ENCODE data around the gene NTHL1.

Gene NTHL1

DNA sequence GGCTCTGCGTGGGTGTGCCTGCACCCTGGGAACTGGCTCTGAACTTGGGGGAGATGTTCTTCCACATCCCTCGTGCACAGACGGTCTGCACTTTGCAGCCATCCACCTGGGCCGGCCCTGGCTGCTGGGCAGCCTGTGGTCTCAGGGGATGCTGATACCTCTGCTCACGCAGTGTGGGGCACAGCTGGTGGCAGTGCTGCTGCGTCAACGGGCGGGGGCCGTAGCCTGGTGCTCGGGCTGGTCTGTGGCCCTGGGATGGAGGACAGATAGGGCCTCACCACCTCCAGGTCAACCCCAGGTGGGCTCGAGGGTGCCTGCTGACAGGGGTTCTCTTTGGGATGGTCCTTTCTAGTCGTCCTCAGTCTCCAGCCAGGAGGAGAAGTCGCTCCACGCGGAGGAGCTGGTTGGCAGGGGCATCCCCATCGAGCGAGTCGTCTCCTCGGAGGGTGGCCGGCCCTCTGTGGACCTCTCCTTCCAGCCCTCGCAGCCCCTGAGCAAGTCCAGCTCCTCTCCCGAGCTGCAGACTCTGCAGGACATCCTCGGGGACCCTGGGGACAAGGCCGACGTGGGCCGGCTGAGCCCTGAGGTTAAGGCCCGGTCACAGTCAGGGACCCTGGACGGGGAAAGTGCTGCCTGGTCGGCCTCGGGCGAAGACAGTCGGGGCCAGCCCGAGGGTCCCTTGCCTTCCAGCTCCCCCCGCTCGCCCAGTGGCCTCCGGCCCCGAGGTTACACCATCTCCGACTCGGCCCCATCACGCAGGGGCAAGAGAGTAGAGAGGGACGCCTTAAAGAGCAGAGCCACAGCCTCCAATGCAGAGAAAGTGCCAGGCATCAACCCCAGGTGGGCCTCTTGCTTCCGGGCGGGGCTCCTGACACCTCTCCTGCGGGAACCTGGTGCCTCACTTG is 36.5 kb upstream of the NTHL1 start:
- DNase-seq (ENCODE audit: low spot score) = no peak

DNA sequence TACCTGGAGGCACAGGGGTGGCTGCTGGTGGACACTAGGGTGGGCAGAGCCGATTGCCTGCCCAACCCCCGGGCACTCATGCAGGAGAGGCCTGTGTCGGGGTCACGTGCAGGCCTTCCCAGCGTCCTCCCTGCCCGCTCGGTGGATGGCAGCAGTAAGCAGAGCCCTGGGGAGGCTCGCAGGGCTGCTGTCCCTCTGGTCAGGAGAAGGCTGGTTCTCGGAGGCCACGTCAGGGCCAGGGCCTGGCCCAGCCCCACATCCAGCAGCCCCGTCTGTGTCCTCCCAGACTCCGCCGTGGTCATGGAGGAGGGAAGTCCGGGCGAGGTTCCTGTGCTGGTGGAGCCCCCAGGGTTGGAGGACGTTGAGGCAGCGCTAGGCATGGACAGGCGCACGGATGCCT is 35.8 kb upstream of the NTHL1 start:
- DNase-seq (ENCODE audit: low spot score) = no peak

DNA sequence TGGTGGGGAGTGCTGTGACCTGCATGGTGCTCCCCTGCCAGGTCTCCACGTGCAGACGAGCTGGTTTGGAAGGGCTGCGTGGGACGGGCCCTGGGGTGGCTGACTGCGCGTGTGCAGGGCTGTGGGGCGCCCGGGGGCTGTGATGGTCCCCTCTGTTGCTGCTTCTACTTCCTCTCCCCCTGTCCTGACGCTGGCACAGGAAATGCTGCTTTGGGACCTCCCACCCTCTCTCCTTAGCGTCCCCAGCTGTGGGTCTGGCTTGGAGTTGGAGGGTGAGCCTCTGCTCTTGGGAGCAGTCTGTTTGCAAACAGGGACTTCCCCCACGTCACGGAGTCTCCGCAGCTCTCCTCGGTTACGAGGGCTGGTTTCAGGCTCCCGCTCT is 35.3 kb upstream of the NTHL1 start:
- no peak for DNase-seq (ENCODE audit: low spot score)

DNA sequence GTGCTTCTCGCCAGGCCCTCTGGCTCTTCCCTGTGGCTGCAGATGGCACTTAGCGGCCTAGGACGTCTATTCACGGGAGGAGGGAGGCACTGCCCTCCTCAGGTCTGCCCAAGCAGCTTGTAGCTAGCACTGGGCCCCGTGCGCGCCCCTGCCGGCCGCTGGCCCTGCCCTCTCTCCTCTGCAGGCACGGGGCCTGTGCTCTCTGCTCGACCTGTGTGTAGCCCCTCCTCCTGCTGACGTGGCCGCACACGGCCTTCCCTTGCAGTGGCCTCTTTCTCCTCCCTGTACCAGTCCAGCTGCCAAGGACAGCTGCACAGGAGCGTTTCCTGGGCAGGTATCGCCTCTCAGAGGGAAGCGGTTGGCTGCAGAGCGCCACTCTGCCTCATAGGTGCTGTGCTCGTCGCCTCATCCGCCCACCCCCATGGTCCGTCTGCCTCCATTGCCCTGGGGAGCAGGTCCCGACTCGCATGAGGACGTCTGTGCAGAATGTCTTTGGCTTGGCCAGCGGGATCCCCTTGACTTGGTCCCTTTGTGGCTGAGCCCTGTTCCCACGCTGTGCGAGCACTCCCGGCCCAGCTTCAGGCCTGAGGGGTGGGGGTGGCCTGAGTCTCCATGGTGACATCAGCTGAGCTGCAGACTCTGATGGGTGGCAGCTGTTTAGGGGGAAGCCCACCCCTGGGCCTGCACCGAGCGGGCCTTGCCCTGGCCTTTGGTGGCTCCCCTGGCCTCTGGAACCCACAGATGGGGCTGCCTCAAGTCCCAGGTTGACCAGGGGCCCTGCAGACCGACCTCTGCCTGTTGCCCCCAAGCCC is 34.7 kb upstream of the NTHL1 start:
- no peak for DNase-seq (ENCODE audit: low spot score)

DNA sequence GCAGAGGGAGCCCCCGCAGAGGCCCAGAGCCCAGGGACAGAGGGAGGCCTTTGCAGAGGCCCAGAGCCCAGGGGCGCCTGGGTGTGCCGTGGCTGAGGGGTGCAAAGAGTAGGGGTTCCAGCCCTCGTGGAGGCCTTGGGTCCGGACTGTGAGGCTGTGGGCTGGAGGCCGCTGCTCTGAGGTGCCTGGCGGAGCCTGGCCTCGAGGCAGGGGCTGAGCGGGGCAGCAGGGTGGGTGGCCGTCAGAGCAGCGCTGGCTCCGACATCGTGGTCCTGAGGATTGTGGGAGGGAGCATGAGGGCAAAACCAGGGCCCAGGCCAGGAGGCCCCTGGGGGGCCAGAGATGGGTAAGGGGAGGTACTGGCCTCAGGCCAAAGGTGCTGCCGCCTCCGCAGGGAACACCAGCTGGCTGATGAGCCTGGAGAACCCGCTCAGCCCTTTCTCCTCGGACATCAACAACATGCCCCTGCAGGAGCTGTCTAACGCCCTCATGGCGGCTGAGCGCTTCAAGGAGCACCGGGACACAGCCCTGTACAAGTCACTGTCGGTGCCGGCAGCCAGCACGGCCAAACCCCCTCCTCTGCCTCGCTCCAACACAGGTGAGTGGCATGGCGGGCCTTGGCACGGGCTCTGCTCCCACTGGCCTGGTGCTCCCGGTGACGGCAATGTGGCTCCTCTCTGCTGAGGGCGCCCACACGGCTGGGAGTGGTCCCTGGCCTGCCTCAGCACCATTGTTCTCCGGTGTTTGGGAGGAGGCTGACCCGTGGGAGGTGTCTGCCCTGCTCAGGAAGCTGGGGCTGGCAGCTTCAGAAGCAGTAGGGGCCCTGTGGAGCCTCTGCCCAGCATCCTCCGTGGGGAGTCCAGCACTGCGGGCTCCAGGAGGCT is 33.8 kb upstream of the NTHL1 start:
- DNase-seq (ENCODE audit: low spot score) = no peak

DNA sequence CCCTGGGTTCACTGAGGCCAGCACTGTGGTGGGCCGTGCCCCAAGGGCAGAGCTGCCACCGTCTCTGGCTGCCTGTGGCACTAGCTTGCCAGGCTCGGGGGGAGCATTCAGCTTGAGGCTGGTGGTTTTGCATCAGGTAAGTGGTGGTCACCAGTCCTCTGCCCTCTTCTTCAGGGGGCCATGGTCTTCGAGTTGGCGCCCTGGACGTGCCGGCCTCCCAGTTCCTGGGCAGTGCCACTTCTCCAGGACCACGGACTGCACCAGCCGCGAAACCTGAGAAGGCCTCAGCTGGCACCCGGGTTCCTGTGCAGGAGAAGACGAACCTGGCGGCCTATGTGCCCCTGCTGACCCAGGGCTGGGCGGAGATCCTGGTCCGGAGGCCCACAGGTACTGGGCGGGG is 32.4 kb upstream of the NTHL1 start:
- DNase-seq (ENCODE audit: low spot score) = no peak

DNA sequence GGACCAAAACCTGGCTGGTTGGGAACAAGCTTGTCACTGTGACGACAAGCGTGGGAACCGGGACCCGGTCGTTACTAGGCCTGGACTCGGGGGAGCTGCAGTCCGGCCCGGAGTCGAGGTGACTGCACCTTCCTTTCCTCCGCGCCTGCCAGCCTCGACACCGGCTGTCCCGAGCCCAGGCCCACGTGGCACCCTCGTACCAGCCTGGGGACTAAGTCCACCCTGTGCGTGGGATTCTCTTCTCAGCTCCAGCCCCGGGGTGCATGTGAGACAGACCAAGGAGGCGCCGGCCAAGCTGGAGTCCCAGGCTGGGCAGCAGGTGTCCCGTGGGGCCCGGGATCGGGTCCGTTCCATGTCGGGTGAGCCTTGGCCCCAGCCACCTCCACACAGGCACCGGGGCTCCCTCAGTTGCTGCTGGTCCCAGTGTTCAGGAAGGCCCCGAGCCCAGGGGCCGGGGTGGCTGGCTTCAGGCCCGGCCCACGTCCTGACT is 31.7 kb upstream of the NTHL1 start:
- DNase-seq (ENCODE audit: low spot score) = no peak

DNA sequence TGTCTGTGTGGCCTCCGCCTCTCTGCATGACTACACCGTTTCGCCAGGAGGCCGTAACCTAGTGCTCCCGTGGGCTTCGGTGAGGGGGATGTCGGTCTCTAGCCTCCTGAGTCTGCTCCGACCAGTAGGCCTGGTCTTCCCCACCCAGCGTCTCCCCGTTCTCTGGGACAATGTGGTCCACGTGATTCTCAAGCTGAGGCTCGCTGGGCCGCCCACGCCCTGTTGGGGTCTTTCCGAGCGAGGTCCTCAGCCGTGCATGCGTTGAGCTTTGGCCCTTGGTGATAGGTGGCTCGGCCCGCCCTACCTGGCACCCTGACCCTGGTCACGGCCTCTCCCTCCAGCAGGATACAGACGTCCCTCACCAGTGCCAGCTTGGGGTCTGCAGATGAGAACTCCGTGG is 31.1 kb upstream of the NTHL1 start:
- no peak for DNase-seq (ENCODE audit: low spot score)

DNA sequence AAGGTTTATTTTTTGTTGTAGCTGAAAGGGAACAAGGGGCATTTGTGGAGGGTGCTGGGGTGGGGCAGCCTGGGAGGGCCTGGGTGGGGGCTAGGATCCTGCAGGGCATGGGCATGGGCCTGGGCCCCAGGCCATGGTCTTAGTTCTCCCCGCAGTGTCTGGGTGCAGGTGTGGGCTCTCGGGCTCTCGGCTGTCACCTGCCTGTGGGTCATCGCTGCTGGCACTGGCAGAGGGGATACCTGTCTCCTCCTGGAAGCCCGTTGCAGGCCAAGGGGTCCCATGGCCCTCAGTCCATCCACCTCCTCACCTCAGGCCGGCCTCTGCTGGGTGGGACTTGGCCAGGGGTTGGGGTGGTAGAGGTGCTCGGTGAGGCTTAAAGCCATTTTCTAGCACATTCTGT is 30.5 kb upstream of the NTHL1 start:
- DNase-seq (ENCODE audit: low spot score) = no peak

DNA sequence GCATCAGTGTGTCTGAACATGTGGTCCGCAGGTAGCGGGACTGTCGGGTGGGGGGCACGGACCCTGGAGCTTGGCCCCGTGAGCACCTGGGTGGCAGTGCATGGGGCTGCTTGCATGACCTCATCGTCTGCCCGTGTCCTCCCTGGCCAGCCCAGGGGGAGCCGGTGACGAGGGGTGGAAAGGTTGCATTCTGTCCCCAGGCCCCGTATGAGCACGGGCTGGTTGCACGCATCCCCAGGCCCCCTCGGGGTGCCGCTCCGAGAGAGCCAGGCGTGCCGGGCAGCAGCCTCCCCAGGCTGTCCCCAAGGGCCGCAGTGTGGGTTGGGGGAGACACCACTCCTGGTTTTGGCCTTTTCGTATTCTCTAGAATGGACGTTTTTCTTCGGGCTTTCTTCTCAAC is 30.1 kb upstream of the NTHL1 start:
- no peak for DNase-seq (ENCODE audit: low spot score)

DNA sequence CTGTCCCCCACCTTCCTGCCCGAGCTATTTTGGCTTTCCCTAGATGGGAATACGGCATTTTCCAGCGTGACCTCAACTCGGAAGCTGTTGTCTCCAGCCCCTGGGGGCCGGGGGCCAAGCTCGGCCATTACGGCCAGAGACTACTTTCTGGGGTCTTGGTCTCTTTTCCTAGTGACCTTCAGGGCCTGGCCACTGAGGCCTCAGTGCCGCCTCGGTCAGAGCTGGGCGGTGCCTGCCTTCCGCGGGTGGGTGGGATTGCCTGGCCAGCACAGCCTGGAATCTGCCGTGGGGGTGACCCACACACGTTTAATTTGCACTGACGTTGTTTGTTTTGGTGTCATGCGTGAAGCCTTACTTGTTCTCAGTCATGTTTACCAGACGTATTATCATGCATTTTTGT is 29.4 kb upstream of the NTHL1 start:
- no peak for DNase-seq (ENCODE audit: low spot score)

DNA sequence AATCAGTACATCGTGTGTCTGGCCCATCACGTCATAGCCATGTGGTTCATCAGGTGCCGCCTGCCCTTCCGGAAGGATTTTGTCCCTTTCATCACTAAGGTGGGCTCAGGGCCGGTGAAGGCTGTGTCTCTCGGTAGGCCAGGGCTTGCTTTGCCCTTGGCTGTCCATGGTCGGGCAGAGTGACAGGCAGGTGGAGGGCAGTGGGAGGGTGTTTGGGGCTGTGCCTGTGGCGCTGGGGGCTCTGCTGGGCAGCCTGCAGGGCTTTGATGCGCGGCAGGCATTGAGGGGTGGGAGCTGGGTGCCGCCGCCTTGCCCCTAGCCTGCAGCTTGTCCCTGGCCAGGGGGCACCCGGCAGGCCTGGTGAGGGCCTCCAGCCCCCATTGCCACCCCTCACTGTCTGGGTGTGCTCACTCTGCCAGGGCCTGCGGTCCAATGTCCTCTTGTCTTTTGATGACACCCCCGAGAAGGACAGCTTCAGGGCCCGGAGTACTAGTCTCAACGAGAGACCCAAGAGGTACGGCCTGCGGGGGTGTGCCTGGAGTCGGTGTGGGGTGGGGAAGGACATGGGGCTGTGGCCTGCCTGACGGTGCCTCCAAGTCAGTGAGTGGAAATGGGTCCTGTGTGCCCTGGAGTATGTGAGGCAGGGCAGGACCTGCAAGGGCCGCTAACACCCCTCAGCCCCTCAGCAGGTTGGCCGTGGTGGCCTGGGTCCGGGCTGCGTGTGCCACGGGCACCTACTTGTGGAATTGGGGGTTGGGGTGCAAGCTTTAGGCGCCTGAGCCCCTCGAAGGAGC is 28.6 kb upstream of the NTHL1 start:
- DNase-seq (ENCODE audit: low spot score) = no peak

DNA sequence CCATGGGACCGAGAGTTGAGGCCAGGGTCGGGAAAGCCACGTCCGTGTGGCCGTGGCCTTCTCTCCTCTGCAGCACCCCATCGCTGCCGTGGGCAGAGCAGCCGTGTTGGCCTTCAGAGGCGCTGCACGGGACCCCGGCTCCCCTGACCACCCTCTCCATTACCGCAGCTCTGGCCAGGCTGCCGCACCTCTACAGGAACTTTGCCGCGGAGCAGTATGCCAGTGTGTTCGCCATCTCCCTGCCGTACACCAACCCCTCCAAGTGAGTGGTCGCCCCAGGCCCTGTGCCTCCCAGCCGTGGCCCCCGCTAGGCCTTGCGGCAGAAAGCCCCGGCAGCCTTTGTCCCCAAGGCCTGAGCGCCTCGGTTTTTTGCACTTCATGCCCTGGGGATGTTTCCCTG is 28.0 kb upstream of the NTHL1 start:
- DNase-seq (ENCODE audit: low spot score) = no peak

DNA sequence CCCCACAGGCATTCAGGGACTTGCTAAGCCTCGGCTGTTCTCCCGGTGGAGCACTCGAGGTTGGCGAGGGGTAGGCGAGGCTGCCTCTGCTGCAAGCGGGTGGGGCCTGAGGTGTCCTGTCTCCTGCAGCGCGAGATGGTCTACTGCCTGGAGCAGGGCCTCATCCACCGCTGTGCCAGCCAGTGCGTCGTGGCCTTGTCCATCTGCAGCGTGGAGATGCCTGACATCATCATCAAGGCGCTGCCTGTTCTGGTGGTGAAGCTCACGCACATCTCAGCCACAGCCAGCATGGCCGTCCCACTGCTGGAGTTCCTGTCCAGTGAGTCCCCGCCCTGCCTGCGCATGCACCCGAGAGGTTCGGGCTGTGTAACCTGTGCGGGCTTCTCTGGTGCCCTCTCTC is 26.4 kb upstream of the NTHL1 start:
- DNase-seq (ENCODE audit: low spot score) = no peak

DNA sequence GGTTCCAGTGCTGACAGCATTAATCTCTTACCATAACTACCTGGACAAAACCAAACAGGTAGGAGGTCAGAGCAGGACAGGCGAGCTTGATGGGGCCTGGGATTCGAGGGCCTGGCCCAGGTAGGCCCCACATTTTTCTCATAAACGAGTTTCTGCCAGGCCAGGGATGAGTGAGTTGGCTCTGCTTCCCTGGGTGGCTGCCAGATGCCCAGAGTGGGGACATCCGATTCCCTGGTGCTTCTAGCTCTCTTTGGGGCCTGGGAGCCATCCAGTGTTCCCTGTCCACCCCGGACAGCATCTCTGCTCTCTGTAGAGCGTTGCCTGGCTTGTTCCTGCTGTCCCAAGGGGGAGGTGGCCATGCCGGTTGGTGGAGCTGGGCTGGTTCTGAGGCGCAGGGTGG is 25.3 kb upstream of the NTHL1 start:
- DNase-seq (ENCODE audit: low spot score) = no peak

DNA sequence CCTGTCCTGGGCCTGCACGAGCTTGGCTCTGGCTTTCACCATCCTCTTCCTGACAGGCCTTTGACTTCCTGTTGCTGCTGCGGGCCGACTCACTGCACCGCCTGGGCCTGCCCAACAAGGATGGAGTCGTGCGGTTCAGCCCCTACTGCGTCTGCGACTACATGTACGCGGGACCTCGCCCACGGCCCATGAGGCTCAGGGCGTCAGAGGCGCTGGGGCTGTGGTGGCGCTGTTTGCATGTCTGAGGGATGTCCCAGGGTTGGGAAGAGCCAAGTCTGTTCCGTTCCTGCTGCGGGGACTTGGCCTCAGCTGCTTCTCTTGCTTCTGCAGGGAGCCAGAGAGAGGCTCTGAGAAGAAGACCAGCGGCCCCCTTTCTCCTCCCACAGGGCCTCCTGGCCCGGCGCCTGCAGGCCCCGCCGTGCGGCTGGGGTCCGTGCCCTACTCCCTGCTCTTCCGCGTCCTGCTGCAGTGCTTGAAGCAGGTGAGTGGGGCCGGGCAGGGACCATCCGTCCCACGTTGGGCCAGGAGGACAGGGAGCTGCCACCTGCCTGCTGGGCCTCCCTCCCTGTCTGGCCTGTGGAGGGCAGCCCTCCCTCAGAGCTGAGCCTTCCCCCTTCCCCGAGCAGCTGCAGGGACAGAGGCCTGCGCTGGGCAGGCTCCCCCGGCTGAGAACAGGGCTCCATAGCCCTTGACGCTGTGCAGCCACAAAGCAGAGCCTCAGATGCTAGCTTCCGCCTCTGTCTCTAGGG is 24.0 kb upstream of the NTHL1 start:
- no peak for DNase-seq (ENCODE audit: low spot score)

DNA sequence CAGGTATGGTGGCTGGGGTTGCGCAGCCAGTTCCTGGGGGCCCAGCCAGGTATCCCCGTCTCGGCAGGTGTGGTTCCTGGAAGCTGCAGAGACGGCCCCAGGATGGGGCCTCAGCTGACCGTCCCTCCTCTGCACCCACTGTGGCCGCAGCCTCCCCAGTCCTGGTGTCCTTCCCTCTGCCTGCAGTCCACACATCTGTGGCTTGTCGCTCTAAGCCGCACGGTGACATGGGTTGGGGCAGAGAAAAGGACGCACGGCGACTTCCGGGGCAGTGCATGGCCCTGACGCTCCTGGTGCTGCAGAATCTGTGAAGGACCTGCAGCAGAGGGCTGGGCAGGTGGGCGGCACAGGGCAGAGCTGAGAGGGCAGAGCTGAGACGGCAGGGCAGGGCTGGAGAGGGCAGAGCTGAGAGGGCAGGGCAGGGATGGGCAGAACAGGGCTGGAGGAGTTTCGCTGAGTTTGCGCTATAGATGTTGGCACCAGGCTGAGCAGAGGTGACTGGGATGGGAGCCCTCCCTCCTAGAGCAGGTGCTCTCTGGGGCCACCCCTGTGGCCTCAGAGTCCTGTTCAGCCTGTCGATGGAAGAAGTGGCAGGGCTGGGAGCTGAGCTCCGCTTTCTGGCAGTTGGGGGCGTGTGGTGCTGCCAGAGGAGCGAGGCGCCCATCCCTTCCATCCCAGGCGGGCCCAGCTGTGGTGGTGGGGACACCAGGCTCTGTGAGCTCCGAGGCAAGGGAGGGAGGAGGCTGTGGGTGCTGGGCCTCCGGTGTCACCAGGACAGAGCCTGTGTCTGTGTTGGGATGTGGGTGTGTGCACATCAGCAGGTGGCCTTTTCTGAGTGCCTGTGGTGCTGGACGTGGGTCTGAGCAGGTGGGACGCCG is 23.2 kb upstream of the NTHL1 start:
- no peak for DNase-seq (ENCODE audit: low spot score)

DNA sequence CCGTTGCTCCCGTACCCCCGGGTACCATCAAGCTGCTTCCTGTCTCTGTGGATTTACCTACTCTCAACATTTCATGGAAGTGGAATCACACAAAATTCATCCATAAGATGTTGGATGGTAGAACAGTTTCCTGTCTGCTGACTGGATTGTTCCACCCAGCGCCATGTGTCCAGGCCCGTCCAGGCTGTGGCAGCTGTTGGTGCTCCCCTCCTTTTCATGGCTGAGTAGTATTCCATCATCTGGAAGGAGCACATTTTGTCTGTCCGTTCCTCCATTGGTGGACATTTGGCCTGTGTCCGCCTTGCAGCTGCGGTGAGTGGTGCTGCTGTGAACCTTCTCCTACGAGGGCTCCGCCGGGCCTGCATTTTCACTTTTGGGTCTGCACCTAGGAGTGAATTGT is 18.5 kb upstream of the NTHL1 start:
- DNase-seq (ENCODE audit: low spot score) = no peak

DNA sequence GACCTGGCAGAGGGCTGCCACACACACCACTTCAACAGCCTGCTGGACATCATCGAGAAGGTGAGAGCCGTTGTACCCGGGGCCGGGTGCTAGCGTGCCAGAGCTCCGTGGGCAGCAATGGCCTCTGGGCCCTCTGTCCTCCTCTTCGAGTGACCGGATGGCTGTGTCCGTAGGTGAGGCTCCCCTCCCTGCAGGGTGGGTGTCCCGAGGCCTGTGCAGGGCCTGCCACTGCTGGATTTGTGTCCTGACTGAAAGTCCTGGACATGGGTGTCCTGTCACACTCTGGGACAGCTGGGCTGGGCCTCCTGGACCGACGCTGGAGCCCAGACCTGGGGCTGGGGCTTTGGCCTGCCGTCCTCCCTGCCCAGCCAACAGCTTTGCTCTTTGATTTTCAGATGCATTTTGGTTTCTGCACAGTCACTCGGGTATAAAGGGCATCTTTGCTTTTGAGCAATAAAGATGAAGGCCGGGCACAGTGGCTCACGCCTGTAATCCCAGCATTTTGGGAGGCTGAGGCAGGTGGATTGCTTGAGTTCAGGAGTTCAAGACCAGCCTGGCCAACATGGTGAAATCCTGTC is 16.8 kb upstream of the NTHL1 start:
- DNase-seq (ENCODE audit: low spot score) = no peak

Measured in CD4-positive, alpha-beta T cell treated with Interleukin-2 at 100 ng/mL for 4 hours (primary cell).